K562 (cell line): ENCODE measurements around the gene EXT2.

Experiments used
- ARHGAP35 ChIP-seq: fragments of 450-650 bp; IDR thresholded peaks from 2 replicates; pipeline ENCODE4 v1.6.1; 2018; ENCODE audit not compliant: partially characterized antibody
- CHD2 ChIP-seq: IDR thresholded peaks from 2 replicates; pipeline ENCODE4 v1.6.1; 2011; ENCODE audit warnings: low read depth, low read length
- EP300 ChIP-seq: IDR thresholded peaks from 2 replicates; pipeline ENCODE4 v1.6.1; 2012; ENCODE audit warnings: low read length, improper control_type of control experiment
- ETV5 ChIP-seq: sonication (generic); formaldehyde crosslinking; IDR thresholded peaks from 2 replicates; pipeline ENCODE4 v1.4.0; 2020; ENCODE audit warnings: low read depth, mild to moderate bottlenecking, missing genetic modification reagents
- LEF1 ChIP-seq: fragments of 450-650 bp; IDR thresholded peaks from 2 replicates; pipeline ENCODE4 v1.6.1; 2016; ENCODE audit warnings: mild to moderate bottlenecking
- MYBL2 ChIP-seq, 2 experiments: fragments of 450-650 bp in 1 of 2; sonication (generic) in 1 of 2; formaldehyde crosslinking in 1 of 2; IDR thresholded peaks; 2 replicates each; pipeline versions ENCODE4 v1.6.1 to v1.8.1; 2017 to 2022; ENCODE audit warnings: borderline replicate concordance in 1 of 2, inconsistent platforms in 1 of 2, low read depth in 1 of 2, mild to moderate bottlenecking in 1 of 2, missing genetic modification reagents in 1 of 2, moderate library complexity in 1 of 2
- PHF21A ChIP-seq: fragments of 450-650 bp; IDR thresholded peaks from 2 replicates; pipeline ENCODE4 v1.6.1; 2017; ENCODE audit warnings: low read depth, borderline replicate concordance
- POLR2AphosphoS5 ChIP-seq: IDR thresholded peaks from 2 replicates; pipeline ENCODE4 v1.6.1; 2011; ENCODE audit warnings: mild to moderate bottlenecking, low read depth, low read length, moderate library complexity; ENCODE audit not compliant: control insufficient read depth, insufficient read depth
- ZNF274 ChIP-seq: IDR thresholded peaks from 2 replicates; pipeline ENCODE4 v1.6.1; 2011; ENCODE audit warnings: low read depth, mild to moderate bottlenecking, low read length, moderate library complexity, borderline replicate concordance
- ZNF699 ChIP-seq: fragments of 250-450 bp; sonication (Bioruptor Pico); IDR thresholded peaks from 2 replicates; pipeline ENCODE4 v1.8.0; 2021; ENCODE audit warnings: mild to moderate bottlenecking, moderate library complexity; ENCODE audit not compliant: insufficient replicate concordance
- TF ChIP-seq, protein P1 (sequence below): fragments of 450-650 bp; formaldehyde crosslinking; IDR thresholded peaks from 2 replicates; pipeline ENCODE4 v1.4.0; 2022; ENCODE audit warnings: mild to moderate bottlenecking, moderate library complexity
- TF ChIP-seq, protein P2 (sequence below), 3 experiments: IDR thresholded peaks in 2 of 3; conservative IDR thresholded peaks in 1 of 3; 2 replicates each; pipeline ENCODE4 v1.5.1; 2011 to 2012; ENCODE audit warnings: low read length in 3 of 3, mild to moderate bottlenecking in 3 of 3, control low read depth in 2 of 3, improper control_type of control experiment in 1 of 3, inconsistent platforms in 1 of 3, low read depth in 1 of 3, mixed read lengths in 1 of 3, moderate library complexity in 1 of 3; ENCODE audit not compliant: insufficient read depth in 2 of 3

DNA sequence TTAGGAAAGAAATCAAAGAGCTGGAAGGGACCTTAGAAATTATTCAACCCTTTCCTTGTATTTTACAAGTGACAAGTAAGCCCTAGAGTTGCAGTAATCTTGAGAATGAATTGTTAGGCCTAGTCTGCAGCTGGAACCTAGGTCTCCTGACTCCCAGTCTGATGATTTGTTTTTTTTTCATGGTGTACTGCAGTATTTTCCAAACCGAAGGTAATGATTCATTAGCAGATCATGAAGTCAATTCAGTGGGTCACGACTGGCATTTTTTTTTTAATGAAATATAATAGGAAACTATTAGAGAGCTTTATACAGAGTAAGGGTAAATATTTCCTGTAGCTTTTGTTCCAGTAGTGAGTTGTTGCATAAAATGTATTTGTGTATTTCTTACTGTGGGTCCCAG, 42.8 kb downstream of the EXT2 start:
- TF ChIP-seq POLR2AphosphoS5 (no peak), ETV5 (CRISPR knock-in tag) (no peak), PHF21A (no peak), CHD2 (no peak), ARHGAP35 (no peak), MYBL2 (IDR thresholded peaks at IDR 0.05; ENCODE audit: low read depth) (no peak), MYBL2 (CRISPR knock-in tag; IDR thresholded peaks at IDR 0.05; ENCODE audit: borderline replicate concordance) (no peak), ZNF274 (no peak), EP300 (no peak), LEF1 (no peak), ZNF699 (CRISPR knock-in tag) (no peak)
- TF ChIP-seq, protein P1, sequence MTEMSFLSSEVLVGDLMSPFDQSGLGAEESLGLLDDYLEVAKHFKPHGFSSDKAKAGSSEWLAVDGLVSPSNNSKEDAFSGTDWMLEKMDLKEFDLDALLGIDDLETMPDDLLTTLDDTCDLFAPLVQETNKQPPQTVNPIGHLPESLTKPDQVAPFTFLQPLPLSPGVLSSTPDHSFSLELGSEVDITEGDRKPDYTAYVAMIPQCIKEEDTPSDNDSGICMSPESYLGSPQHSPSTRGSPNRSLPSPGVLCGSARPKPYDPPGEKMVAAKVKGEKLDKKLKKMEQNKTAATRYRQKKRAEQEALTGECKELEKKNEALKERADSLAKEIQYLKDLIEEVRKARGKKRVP (CRISPR knock-in tag) = no peak
- TF ChIP-seq, protein P2, sequence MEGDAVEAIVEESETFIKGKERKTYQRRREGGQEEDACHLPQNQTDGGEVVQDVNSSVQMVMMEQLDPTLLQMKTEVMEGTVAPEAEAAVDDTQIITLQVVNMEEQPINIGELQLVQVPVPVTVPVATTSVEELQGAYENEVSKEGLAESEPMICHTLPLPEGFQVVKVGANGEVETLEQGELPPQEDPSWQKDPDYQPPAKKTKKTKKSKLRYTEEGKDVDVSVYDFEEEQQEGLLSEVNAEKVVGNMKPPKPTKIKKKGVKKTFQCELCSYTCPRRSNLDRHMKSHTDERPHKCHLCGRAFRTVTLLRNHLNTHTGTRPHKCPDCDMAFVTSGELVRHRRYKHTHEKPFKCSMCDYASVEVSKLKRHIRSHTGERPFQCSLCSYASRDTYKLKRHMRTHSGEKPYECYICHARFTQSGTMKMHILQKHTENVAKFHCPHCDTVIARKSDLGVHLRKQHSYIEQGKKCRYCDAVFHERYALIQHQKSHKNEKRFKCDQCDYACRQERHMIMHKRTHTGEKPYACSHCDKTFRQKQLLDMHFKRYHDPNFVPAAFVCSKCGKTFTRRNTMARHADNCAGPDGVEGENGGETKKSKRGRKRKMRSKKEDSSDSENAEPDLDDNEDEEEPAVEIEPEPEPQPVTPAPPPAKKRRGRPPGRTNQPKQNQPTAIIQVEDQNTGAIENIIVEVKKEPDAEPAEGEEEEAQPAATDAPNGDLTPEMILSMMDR (IDR thresholded peaks at IDR 0.05 in 2 of 3, conservative IDR thresholded peaks at IDR 0.05 in 1 of 3; ENCODE audit: insufficient read depth in 2 of 3, low read depth in 1 of 3, low read length in 3 of 3) = no peak
